Measurements from ENCODE around the gene PHF21B.

The PHF21B gene

DNA sequence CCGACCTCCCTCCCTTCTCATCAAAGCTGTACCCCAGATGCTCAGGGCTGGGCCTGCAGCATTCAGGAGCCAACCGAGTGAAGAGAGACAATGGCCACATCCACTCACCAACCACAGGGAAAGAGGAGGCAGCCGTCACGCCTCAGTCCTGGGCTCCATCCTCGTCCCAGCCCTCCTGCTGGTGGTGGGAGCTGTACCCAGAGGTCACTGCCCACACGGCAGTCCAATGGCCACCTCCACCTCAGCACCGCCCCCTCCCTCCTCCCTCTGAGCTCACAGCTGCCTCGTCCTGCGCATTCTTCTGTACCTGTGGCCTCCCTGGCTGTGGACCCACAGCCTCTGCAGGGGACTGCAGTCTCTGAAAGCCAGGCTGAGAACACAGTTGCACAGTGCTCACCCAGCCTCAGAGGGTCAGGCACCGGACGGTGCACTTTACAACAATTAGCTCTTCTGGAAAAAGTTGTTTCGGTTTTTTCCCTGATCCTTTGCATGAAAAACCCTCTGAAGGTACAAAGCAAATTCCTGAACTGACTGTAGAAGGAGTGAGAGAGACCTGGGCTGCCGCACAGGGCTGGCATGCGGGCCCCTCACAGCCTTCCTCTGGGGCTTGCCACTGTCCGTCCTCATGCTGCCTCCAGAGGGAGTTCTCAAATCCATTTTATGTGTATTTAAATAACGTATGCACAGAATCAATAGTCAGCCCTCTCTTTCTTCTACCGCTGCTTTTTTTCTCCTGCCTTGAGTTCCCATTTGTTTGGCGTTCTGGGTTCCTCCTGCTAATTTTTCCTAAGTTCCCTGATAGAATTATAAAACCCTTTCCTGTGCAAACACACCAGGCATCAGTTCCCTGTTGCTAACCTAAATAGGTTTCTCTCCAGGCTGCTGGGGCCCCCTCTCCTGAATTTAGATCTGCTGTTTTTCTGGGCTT, 52.7 kb downstream of the PHF21B start:
- no peak for DNase-seq

DNA sequence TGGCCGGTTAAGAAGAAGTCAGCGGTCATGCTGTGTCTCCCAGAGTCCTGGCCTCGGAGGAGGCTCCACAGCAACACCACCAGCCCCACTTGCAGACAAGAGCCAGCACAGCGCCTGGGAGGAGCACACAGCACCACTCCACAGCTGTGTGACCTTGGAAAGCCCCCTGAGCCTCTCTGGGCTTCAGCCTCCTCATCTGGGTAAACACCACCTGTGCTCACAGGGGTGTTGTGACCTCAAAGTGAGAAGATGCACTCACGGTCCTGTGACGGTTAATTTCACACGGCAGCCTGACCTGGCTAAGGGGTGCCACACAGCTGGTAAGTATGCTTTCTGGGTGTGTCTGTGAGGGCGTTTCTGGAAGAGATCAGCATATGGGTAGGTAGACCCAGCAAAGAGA, 54.7 kb downstream of the PHF21B start:
- DNase-seq = no peak

DNA sequence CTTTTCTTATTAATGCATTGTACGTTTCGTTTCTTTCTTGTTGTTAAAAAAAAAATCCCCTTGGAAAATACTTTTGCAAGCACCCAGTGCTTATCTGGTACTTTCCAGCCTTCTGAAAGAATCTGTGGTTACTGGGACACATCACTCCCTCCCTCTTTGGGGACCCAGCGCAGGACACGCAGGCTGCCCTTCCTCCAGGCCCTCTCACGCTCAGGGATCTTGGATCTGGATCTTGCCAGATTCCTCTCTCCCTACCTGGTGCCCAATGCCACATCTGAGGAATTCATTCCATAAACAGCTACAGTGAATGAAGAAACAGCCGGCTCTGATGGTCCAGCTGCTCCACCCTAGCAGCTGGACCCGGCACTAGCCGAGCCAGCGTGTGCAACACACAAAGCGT, 55.7 kb downstream of the PHF21B start:
- DNase-seq = no peak

DNA sequence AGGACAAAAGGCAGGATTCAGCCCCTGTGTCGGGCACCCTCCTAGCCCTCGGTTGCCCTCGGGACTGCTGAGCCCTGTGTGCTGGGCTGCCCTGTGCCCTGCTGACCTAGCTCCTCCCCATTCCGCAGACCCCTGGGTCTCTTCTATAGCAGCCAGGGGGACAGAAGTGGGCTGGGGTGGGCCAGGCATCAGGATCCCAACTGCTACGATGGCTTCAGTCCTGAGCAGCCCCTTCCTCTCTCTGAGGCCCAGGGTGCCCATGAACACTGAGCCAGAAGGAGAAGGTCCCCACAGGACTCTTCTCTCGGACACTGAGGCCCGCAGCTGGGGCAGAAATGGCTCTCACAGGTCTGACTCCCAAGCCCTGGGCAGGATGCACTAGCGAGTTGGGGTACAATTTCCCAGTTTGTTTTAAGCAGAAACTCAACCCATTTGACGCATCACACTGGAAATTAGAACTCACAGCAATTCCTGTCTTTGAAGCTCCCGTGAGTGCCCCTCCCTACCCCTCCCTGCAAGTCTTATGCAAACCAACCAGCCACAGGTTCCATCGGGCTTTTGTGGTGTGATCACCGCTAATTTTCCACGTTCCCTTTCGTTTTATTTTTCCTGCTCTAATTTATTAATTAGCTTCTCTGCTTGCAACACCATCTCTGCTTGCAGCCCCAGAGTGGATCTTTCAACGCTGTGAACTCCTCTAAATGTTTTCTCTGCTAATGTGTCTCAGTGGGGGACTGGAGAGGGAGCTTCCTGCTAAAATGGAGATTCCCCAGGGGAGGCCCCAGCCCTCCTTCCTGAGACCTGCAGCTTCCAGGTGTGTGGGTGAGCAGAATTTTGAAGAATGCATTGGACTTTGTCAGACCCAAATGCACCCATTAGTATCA, 56.7 kb downstream of the PHF21B start:
- DNase-seq = no peak

DNA sequence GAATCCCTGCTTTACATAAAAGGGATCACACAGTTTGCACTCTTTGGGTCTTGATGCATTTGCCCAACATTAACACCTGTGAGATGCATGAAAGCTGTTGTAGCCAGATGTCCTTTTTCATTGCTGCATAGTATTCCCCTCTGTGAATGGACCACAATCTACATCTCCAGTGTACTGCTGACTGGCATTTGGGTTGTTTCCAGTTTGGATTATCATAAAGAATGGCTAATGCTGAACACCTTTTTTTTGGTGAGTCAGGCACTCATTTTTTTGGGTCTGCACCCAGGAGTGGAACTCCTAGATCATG, 58.3 kb downstream of the PHF21B start:
- no peak for DNase-seq

DNA sequence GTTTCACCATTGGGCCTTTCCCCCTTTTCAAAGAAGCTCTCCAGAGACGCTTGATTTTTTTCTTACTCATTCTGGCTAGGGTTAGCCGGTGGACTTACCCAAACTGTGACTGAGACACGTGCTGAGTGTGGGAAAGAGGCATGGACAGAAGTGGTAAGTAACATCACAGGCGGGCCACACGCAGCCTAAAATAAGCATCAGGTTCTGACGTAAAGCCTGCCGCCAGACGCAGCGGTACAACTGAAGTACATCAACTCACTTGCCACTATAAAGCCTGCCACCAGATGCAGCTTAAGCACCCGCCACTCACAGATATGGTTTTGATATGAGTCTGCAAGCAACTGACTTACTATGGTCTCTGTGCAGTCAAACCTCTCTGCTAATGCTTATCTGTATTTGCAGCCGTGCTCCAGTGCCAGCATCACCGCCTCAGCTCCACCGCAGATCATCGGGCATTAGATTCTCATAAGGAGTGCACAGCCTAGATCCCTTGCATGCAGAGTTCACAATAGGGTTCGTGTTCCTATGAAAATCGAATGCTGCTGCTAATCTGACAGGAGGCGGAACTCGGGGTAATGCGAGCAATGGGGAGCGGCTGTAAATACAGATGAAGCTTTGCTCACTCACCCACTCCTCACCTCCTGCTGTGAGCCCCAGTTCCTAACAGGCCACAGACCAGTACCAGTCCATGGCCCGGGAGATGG, 58.8 kb downstream of the PHF21B start:
- no peak for DNase-seq

DNA sequence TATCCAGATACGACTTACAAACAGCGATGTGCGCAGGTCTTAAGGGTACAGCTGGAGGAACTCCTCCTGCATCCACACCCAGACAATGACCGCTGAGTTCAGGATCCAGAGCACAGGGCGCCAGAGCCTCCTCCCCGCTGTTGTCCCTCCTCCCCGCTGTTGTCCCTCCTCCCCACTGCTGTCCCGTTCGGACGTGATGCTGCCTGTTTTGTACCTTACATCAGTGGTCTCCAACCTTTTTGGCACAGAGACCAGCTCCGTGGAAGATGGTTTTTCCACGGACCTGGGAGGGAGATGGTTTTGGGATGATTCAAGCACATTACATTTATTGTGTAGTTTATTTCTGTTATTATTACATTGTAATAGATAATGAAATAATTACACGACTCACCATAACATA, 62.0 kb downstream of the PHF21B start:
- DNase-seq = no peak

DNA sequence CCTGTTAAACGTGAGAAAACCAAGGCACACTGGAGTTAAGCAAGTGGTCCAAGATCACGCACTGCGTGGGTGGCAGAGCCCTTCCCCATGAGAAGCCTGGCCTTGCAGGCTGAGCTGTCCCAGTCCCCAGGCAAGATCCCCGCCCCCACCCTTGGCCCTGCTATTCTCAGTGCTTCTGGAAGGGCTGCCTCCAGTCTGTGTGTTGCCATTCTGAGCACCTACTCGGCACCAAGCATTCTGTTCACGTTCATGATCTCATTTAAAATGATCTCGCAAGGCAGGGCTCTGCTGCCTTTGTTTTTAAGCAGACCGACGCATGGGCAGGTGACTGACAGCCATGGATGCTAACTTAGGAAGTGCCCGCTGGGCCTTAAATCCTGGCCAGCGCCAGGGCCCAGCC, 62.8 kb downstream of the PHF21B start:
- DNase-seq = no peak

DNA sequence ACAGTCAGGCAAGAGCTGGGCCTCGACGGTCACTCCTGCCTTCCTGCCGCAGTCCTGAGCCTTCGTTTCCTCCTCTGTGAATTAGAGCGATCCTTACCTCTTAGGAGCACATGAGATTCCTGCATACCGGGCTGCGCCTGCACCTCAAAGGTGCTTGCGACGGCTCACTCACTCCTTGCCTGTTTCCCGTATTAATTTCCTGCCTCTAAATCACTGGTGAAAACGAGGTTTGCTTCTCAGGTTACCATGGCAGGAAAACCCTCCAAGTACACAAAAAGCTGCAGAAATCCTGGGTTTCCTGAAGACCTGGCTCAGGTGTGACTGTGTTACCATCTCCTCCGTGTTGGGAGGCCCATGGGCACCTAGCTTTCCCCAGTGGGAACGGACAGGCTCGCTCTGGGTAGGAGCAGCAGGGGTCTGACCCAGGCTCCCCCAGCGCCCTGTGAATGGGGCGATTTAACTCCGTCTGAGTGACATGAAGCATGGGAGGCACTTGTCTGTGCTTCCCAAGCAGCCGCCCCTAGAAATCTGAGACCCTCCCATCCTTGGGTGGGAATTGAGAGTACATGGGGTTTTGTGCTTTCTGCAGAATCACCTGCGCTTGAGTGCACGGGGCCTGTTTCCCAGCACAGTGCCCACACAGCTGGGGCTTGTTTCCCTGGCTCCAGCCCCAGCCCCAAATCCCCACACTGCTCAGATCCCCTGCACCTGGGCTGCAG, 64.8 kb downstream of the PHF21B start:
- no peak for DNase-seq

DNA sequence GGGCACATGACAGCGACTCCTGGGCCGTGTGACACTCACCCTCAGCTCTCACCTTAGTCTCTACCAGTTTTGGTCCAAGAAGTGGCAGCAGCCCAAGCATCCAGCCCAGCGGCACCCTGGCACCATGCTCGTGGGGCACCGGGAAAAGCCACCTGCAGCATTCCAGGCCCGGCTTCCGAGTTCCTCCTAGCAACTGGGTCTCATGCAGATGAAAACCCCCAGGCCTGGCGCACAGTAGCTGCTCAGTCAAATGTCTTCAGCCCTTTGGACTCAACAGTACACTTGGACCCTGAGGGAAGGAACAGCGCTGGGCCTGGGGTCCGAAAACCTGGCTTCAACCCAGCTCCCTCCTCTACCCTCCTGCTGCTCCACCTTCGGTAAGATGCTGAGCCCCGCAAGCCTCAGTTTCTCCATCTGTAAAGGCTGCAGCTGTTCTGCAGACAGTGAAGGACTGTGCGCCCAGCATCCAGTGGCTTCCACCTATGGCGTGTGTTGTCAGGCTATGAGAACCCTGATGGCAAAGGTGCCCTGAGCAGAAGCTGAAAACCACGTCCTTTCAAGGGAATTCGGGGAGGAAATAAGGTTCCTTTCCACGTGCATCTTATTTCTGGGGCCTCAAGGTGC, 66.0 kb downstream of the PHF21B start:
- no peak for DNase-seq

DNA sequence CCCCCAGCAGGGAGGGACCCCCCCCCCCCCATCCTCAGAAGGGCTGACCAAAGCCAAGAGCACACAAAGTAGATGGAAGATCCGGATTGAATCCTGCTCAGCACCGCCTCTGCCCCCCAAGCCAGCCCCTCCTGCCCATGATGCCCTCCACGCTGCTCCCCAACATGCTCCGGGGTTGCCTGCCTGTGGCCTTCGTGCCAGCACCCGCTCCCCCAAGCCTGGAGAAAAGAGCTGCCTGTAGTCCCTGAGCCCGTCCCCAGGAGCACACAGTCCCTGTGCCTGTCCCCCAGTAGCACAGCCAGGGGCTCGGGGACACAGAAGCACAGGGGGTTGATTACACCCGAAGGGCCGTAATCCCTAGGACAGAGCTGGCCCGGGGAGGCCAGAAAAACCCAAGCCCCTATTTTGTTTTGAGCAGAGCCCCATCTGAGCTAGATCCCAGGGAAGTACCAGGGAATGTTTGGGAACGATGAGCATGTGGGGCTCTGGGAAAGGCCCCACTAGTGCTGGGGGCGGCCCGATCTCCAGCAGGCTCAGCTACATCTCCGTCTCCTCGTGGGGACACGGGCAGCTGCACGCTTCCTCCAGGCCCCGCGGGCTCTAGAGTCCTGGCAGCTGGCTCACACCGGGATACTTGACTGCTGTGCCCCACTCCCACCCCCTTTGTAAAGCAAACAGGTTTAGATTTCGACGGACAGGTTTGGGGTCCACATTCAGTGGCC, 66.7 kb downstream of the PHF21B start:
- no peak for DNase-seq

DNA sequence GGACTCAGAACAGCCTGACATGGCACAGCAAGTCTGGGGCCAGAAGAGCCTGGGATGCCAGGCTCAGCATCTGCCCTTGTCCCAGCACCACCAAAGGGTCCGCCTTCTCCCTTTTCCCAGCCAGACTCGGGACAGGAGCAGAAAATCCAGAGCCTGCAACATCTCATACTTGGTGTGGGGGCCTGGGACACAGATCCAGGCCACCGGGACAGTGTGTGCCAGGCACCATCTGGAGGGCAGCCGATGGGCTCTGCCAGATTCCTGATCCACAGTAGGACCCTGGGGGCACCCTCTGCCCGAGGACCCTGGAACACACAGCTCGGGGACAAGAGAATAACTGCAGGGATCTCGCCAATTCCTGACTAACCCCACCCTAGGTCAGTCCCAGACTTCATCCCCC, 67.7 kb downstream of the PHF21B start:
- no peak for DNase-seq

DNA sequence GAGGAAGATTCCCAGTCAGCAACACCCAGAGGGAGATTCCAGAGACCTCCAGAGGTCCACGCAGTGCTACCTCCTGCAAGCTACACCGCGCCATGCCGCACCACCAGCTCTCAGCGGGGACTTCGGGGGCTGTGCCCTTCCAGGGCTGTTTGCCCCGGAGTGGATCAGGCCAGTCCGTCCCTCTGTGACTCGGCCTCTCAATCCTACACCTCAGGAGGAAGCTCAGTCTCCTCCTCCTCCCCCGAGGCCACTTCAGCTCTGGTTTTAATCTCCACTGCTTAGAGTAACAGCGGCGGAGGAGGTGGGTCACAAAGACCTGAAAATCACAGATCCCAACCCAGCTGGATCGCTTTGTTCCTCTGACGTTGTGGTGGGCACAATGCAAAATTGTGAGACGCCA, 68.6 kb downstream of the PHF21B start:
- DNase-seq = no peak

DNA sequence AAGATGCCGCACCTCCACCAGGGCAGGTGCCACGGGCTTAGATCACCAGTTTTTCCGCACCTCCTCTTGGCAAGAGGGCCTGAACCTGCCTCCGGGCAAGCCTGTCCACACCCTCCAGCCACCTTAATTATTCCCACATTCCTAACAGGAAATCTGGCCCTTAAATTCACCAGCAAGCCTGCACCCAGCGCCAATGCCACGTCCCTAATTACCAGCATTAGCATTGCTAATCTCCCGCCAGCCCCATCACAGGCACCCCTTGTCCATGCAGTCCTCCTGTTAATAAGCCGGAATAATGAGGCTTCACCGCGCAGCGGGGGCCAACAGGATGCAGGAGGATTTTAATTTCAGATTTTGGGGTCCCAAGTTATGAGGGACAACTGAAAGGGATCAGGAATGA, 69.7 kb downstream of the PHF21B start:
- DNase-seq = no peak

DNA sequence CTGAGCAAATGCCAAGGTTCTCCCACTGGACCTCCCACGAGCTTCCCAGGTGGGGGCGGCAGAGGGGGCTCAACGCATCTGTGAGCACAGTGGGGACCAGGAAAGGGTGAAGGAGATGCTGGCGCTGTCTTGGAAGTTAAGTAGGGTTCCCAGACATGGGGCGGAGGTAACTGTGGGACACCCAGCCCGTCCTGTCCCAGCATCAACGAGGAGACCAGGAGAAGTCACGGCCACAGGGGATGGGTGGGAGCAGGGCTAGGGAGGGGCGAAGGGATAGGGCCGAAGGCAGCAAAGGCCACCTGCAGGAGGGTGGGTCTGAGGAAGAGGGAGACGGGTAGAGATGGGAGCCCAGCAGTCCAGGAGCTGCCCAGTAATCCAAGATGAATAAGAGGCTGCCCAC, 70.4 kb downstream of the PHF21B start:
- DNase-seq = no peak

DNA sequence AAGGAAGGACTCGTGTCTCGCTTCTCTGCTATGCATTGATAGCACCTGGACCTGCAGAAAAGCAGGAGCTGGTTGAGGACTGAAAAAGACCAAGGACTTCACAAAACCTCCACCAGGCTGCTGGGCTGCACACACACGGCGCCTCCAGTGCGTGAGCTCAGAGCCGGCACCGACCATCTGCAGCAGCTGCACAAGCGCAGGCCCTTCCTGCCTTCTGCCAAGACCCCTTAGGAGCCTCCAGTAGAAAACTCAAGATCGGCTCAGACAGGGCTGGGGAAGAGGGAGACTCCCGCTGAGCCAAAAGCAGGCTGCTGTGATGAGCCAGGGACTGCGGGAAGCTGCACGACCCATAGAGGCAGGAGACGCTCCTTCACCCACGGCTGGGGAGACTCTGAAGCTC, 70.9 kb downstream of the PHF21B start:
- DNase-seq = no peak

DNA sequence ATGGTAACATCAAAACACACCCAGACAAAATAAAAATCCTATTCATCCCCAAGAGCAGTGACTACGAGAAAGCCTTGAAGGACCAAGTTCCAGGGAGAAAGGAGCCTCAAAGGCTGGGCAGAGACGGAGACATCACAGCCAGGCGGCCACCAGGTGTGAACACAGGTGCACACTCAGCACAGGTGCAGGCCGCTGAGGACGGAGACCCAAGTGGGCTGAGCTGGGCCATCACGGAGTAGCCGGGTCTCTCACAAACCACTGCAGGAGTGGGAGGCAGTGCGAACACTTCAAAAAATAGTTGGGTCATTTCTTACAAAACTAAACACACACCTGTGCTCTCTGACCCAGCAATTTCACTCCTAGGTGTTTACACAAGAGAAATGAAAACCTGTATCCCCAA, 72.6 kb downstream of the PHF21B start:
- no peak for DNase-seq

DNA sequence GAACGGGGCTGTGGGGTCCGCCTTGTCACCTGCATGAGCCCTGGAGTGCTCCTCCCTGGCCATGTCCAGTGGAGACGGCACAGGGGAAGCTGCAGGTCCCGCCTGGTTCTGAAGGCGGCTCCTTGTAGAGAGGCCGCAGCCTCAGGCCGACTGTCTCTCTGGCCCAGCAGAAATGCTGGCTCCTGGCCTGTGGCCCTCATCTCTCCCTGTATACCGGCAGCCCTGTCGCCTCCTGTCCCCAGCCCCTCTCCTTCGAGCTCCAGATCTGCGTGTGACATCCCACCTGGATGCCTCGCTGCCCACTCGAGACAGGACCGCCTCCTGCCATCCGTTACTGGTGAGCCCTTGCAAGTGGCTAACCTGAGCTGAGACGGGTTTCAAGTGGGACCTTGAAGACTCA, 73.6 kb downstream of the PHF21B start:
- DNase-seq = no peak

DNA sequence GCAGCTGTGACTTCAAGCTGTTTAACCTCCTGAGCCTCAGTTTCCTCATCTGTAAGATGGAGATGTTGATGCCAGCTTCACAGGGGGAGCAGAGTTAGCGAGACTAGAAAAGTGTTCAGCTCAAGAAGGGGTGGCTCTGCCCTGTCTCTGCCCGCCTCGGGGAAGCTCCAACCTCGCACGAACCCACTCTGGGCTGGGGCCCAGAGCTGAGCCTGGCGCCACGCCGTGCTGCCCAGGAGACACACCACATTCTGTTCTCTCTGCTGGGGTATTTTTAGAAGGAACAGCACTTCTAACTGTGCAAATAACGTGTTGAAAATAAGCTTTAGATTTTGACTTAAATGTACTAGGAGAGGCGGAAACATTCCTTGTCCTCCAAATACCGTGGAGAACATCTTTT, 74.1 kb downstream of the PHF21B start:
- DNase-seq = no peak

DNA sequence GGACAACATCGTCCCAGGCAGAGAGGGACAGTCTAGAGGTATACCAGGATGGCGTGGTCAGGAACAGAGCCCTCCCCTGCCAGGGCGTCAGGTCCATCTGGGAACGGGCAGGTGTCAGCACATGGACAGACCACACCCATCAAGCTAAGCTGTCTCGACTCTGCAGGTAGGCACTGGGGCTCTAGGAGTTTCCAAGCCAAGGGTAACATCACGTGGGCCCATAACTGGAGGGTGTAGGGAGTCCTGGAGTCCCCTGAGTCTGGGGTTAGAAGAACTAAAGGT, 75.4 kb downstream of the PHF21B start:
- no peak for DNase-seq

DNA sequence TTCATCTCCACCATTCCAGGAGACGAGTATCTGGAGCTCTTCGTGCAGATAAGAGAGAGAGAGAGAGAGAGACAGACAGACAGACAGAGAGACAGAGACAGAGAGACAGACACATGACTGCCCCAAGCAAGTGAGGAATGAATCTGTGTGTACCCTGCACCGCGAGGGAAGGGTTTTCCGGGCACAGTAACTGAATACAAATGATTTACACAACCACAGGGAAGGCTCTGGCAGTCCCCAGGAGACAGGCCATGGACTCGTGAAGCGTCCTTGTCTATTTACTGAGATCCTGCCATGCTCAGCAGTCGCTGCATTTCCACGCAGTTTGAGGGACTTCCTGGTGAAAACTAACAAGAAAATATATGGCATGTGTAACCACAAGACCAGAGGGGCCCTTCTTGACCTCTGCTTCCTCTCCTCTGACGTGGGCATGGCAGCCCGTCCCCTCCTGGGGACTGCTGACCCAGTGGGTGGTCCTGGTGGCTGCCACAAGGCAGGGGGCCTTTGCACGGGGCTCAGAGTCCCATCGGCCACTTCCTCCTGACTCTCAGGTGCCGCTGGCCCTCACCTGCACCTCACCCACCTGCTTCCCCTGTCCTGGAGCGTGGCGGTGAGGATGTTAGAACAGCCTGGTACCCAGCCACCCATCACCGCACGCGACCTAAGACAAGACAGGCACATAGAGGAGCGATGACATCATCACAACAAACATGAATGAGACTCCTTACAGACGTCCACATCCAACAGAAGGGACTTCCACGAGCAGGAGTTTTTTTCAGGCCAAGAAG, 75.9 kb downstream of the PHF21B start:
- no peak for DNase-seq
